Endothelial cell of umbilical vein (primary cell): Measurements from ENCODE around the gene TIAM1. TPM values are rescaled to one million over a fixed set of nuclear protein-coding genes. Genes with fewer than 3 reads are reported as not detected.

Source experiments
- Bru-seq: library from RNA; stranded (reverse); fragments of 400-500 nt; gene quantifications from one replicate; lab custom pipeline; 2021; lab: Mats Ljungman, UMichigan
- BruChase-seq, 2 experiments: library from RNA; stranded (reverse); fragments of 400-500 nt; gene quantifications; one replicate each; lab custom pipeline; 2021; lab: Mats Ljungman, UMichigan
- BruUV-seq: library from RNA; stranded (reverse); fragments of 400-500 nt; replicated peaks from 2 replicates; lab custom pipeline; 2021; lab: Mats Ljungman, UMichigan
- CTCF ChIA-PET: fragments of 300-600, 350-600 bp; sonication (Branson Sonifier 250); formaldehyde crosslinking; loops from one replicate; lab custom pipeline; 2021; ENCODE audit warnings: antibody characterized with exemption, inconsistent platforms; lab: Charles Lee
- POLR2A ChIA-PET: fragments of 300-600, 350-600 bp; sonication (Branson Sonifier 250); formaldehyde crosslinking; loops from one replicate; lab custom pipeline; 2021; ENCODE audit warnings: antibody characterized with exemption, inconsistent platforms; lab: Charles Lee
- DNase-seq: peaks from one replicate; pipeline ENCODE4 v3.0.0-alpha.2; 2011; ENCODE audit warnings: low read depth, low spot score
- FAIRE-seq: peaks from 2 replicates; lab custom pipeline; 2011; peaks lifted over from hg19 to GRCh38; lab: Jason Lieb, UNC
- H2AFZ ChIP-seq: 2 replicates; pipeline ENCODE4 v1.6.0; 2012; ENCODE audit warnings: low read depth, low read length, control low read depth, inconsistent platforms
- H3K27ac ChIP-seq: 2 replicates; pipeline ENCODE4 v1.5.1; 2011; ENCODE audit warnings: low read depth, mild to moderate bottlenecking, control low read depth, low read length, moderate library complexity; ENCODE audit not compliant: insufficient read depth
- H3K27me3 ChIP-seq, 2 experiments: 2 replicates each; pipeline versions ENCODE4 v1.6.0 to v1.6.1; 2011; ENCODE audit warnings: low read length in 2 of 2, mixed read lengths in 1 of 2; ENCODE audit not compliant: control insufficient read depth in 2 of 2, insufficient read depth in 2 of 2
- H3K36me3 ChIP-seq, 2 experiments: 2 replicates in 1 of 2; 3 replicates in 1 of 2; pipeline ENCODE4 v1.5.1; 2011; ENCODE audit warnings: low read length in 2 of 2, mild to moderate bottlenecking in 1 of 2, moderate library complexity in 1 of 2; ENCODE audit not compliant: control insufficient read depth in 2 of 2, insufficient read depth in 2 of 2; ENCODE audit errors: extremely low read depth in 1 of 2
- H3K4me1 ChIP-seq: 3 replicates; pipeline ENCODE4 v1.5.1; 2011; ENCODE audit warnings: mild to moderate bottlenecking, low read length; ENCODE audit not compliant: control insufficient read depth, insufficient read depth; ENCODE audit errors: extremely low read depth
- H3K4me2 ChIP-seq: 2 replicates; pipeline ENCODE4 v1.6.1; 2011; ENCODE audit warnings: low read length, control low read depth, mixed read lengths; ENCODE audit not compliant: insufficient read depth
- H3K4me3 ChIP-seq, 3 experiments: fragments of 200-600 bp in 1 of 3; sonication (generic), shearing (Covaris generic) in 1 of 3; replicated peaks in 1 of 3; 2 replicates each; pipeline ENCODE4 v1.5.1; 2011 to 2016; ENCODE audit warnings: control low read depth in 3 of 3, low read length in 3 of 3, mild to moderate bottlenecking in 2 of 3, inconsistent platforms in 1 of 3, low read depth in 1 of 3, moderate library complexity in 1 of 3; ENCODE audit not compliant: insufficient read depth in 1 of 3
- H3K79me2 ChIP-seq: 2 replicates; pipeline ENCODE4 v1.6.0; 2012; ENCODE audit warnings: low read length, inconsistent platforms; ENCODE audit not compliant: control insufficient read depth, insufficient read depth
- H3K9ac ChIP-seq: replicated peaks from 2 replicates; pipeline ENCODE3; 2011; ENCODE audit warnings: low read length, control low read depth; ENCODE audit not compliant: insufficient read depth; ENCODE audit errors: extremely low read depth
- H3K9me1 ChIP-seq: replicated peaks from 3 replicates; pipeline ENCODE4 v1.6.0; 2011; ENCODE audit warnings: mild to moderate bottlenecking, low read length; ENCODE audit not compliant: control insufficient read depth, insufficient read depth; ENCODE audit errors: extremely low read depth
- H3K9me3 ChIP-seq: replicated peaks from 2 replicates; pipeline ENCODE4 v1.5.1; 2012; ENCODE audit warnings: low read length, inconsistent platforms; ENCODE audit not compliant: control insufficient read depth, insufficient read depth
- H4K20me1 ChIP-seq: replicated peaks from 2 replicates; pipeline ENCODE3; 2011; ENCODE audit warnings: mild to moderate bottlenecking, low read length; ENCODE audit not compliant: control insufficient read depth, insufficient read depth; ENCODE audit errors: extremely low read depth
- CTCF ChIP-seq, 2 donors: IDR thresholded peaks; 1 replicate in 1 of 2; 2 replicates in 1 of 2; pipeline ENCODE4 v1.5.1; 2011; ENCODE audit warnings: low read length in 2 of 2, mild to moderate bottlenecking in 2 of 2, moderate library complexity in 2 of 2, control low read depth in 1 of 2, inconsistent platforms in 1 of 2, low read depth in 1 of 2; ENCODE audit not compliant: insufficient read depth in 1 of 2; ENCODE audit errors: extremely low read depth in 1 of 2
- EZH2 ChIP-seq: IDR thresholded peaks from 2 replicates; pipeline ENCODE4 v1.6.1; 2012; ENCODE audit warnings: borderline replicate concordance, low read depth, mild to moderate bottlenecking, moderate library complexity, low read length, inconsistent platforms; ENCODE audit not compliant: severe bottlenecking
- FOS ChIP-seq: IDR thresholded peaks from 2 replicates; pipeline ENCODE4 v1.6.1; 2011; ENCODE audit warnings: mild to moderate bottlenecking, low read length, moderate library complexity, borderline replicate concordance; ENCODE audit not compliant: insufficient read depth
- GATA2 ChIP-seq: IDR thresholded peaks from 2 replicates; pipeline ENCODE4 v1.7.0; 2011; ENCODE audit warnings: low read depth, mild to moderate bottlenecking, moderate library complexity, mixed read lengths, low read length; ENCODE audit not compliant: insufficient read length, insufficient read depth
- JUN ChIP-seq: IDR thresholded peaks from 2 replicates; pipeline ENCODE4 v1.6.1; 2011; ENCODE audit warnings: borderline replicate concordance, low read depth; ENCODE audit not compliant: insufficient read length, insufficient read depth
- MAX ChIP-seq: IDR thresholded peaks from 2 replicates; pipeline ENCODE4 v1.6.1; 2011; ENCODE audit not compliant: insufficient read depth, insufficient read length
- MYC ChIP-seq: IDR thresholded peaks from one replicate; pipeline ENCODE4 v1.6.1; 2011; ENCODE audit warnings: mild to moderate bottlenecking, low read depth, low read length
- POLR2A ChIP-seq: IDR thresholded peaks from 2 replicates; pipeline ENCODE4 v1.6.1; 2012; ENCODE audit warnings: low read depth, mild to moderate bottlenecking, control low read depth, low read length
- POLR2AphosphoS5 ChIP-seq: IDR thresholded peaks from 2 replicates; pipeline ENCODE4 v1.6.1; 2012; ENCODE audit warnings: low read depth, mild to moderate bottlenecking, control low read depth, low read length, moderate library complexity; ENCODE audit not compliant: insufficient read depth
- dilution Hi-C: fragments of 300-500 bp; cut with MboI; formaldehyde crosslinking; loops from one replicate; pipeline ENCODE4 v1.15.0; 2019; ENCODE audit warnings: low sequenced_read_pairs; ENCODE audit not compliant: extremely low pct_ligation_motif_present
- intact Hi-C: fragments of 100-400 bp; cut with micrococcal nuclease; formaldehyde crosslinking; loops from one replicate; pipeline ENCODE4 v1.10.0; 2022
- long read RNA-seq: library from polyadenylated mRNA; stranded (forward); transcript quantifications from one replicate; pipeline ENCODE4 v2.0.0, GENCODE V29; 2021
- polyA minus RNA-seq, 3 experiments: library from RNA; depleted of rRNA, polyadenylated mRNA; stranded (reverse); fragments of >200 nt; gene quantifications; 1 replicate in 1 of 3; 2 replicates in 2 of 3; pipeline ENCODE4 v1.2.3, GENCODE V29; 2011
- polyA plus RNA-seq, 4 experiments: library from polyadenylated mRNA; depleted of rRNA in 3 of 4; stranded (reverse) in 3 of 4; unstranded in 1 of 4; fragments of >200 nt; gene quantifications; 2 replicates each; pipeline versions ENCODE4 v1.2.1 to v1.2.3, GENCODE V29; 2011 to 2012; ENCODE audit warnings: missing spikeins in 1 of 4
- total RNA-seq: library from RNA; stranded (reverse); gene quantifications from 2 replicates; pipeline ENCODE4 v1.2.3, GENCODE V29; 2021

Gene TIAM1
- total RNA-seq (0.83 and 0.86 TPM in 2 replicates), polyA plus RNA-seq (0.10 and 0.21 TPM in 2 replicates), polyA minus RNA-seq (0.79 and 1.0 TPM in 2 replicates), Bru-seq, nascent RNA (percentile 22 among the genes with signal in this experiment), BruChase-seq, experiment 1, labeled RNA remaining after a 6-hour chase (percentile 19 among the genes with signal in this experiment), BruChase-seq, experiment 2, labeled RNA remaining after a 2-hour chase (percentile 20 among the genes with signal in this experiment)
- polyA plus RNA-seq (2011; cell fraction: cytosol; rRNA removed) = 0.03 and 0.19 TPM in 2 replicates
- polyA plus RNA-seq (2011; cell fraction: nucleus; rRNA removed) = 0.25 and 0.51 TPM in 2 replicates
- polyA plus RNA-seq (2012) = 0.07 and 0.11 TPM in 2 replicates
- polyA minus RNA-seq (2011; cell fraction: cytosol; rRNA and poly(A)+ RNA removed) = not detected
- 0.77 and 0.87 TPM in 2 replicates for polyA minus RNA-seq (2011; cell fraction: nucleus; rRNA and poly(A)+ RNA removed)
- long read RNA-seq = 0 reads

GRCh38 chr21:31343680-31344480 lies at the start of gene TIAM1:
TSS of gene TIAM1 (minus strand) at chr21:31344261. CDS start at chr21:31266972, 77,289 bp downstream.
- H3K4me3 ChIP-seq = no peak within 1 kb of the TSS
- DNase-seq = no peak
- dilution Hi-C loops (no loop called here), intact Hi-C loops (no loop called here)
- no peaks in the 10 kb centered on the region for H3K9me3 ChIP-seq
- no peaks in the 10 kb centered on the region for H3K4me1 ChIP-seq
- no peaks in the 10 kb centered on the region for H3K79me2 ChIP-seq
- no peaks in the 10 kb centered on the region for H3K36me3 ChIP-seq
- H3K27me3 ChIP-seq = peaks cover 4 to 37% of the 10 kb centered on the region in 2 experiments
- no peaks in the 10 kb centered on the region for H4K20me1 ChIP-seq
- BruUV-seq = no TSS peak
- H3K9ac ChIP-seq = no peak within 1 kb of the TSS
- no peak within 1 kb of the TSS for H2AFZ ChIP-seq
- ChIA-PET CTCF (no interaction called here), POLR2A (no interaction called here)
- no peaks in the 10 kb centered on the region for H3K9me1 ChIP-seq
- FAIRE-seq = no peak
- TF ChIP-seq MYC (no peak), EZH2 (peak; percentile 64)
- H3K27ac ChIP-seq = no peak within 1 kb of the TSS
- no peak within 1 kb of the TSS for H3K4me2 ChIP-seq

GRCh38 chr21:31387560-31388186 lies 43.6 kb upstream of the TIAM1 start:
- TF ChIP-seq MYC (no peak), FOS (no peak), EZH2 (no peak), CTCF (IDR thresholded peaks at IDR 0.05; ENCODE audit: extremely low read depth in 1 of 2, insufficient read depth in 1 of 2, low read depth in 1 of 2, low read length in 2 of 2) (no peak), POLR2A (no peak), GATA2 (no peak), POLR2AphosphoS5 (no peak), MAX (no peak), JUN (no peak)
- Histone ChIP-seq H3K4me1 (no peaks in the 10 kb centered on the region), H3K9ac (no peak overlapping the region), H3K27me3 (no peaks in the 10 kb centered on the region), H3K79me2 (no peaks in the 10 kb centered on the region), H3K9me1 (no peaks in the 10 kb centered on the region), H3K36me3 (no peaks in the 10 kb centered on the region), H4K20me1 (no peaks in the 10 kb centered on the region), H2AFZ (no peak overlapping the region), H3K4me2 (no peak overlapping the region), H3K4me3 (no peak overlapping the region), H3K9me3 (no peaks in the 10 kb centered on the region), H3K27ac (no peak overlapping the region)
- POLR2A ChIA-PET = no interaction called here
- CTCF ChIA-PET = no interaction called here
- dilution Hi-C loops = no loop called here
- DNase-seq = no peak
- intact Hi-C loops = no loop called here
- no TSS peak for BruUV-seq
- FAIRE-seq = no peak
